SK-N-SH (cell line): ENCODE measurements around the gene OGFR. TPM values are rescaled to one million over a fixed set of nuclear protein-coding genes. Genes with fewer than 3 reads are reported as not detected.
A peak's percentile ranks its signal among the peaks of the same experiment; 100 is the strongest.

Experiments used
- CTCF ChIA-PET: fragments of 300-600, 350-600 bp; formaldehyde crosslinking; extraction: SDS; loops from one replicate; lab custom pipeline; 2021; lab: Yijun Ruan, JAX
- POLR2A ChIA-PET: fragments of 350-600 bp; sonication (Branson Sonifier 250); formaldehyde crosslinking; extraction: SDS; loops from one replicate; lab custom pipeline; 2020; ENCODE audit warnings: antibody characterized with exemption, inconsistent platforms; lab: Yijun Ruan, JAX
- DNase-seq: peaks from one replicate; pipeline ENCODE4 v3.0.0; 2012
- H2AFZ ChIP-seq: fragments of 200-600 bp; sonication (generic); 2 replicates; pipeline ENCODE4 v1.8.1; 2016; ENCODE audit warnings: antibody characterized with exemption, mild to moderate bottlenecking, low read depth
- H3F3A ChIP-seq: fragments of 200-600 bp; sonication (generic); replicated peaks from 2 replicates; pipeline ENCODE3; 2016; ENCODE audit warnings: antibody characterized with exemption, mild to moderate bottlenecking; ENCODE audit not compliant: insufficient read depth
- H3K27ac ChIP-seq, 2 experiments: fragments of 200-500 bp in 1 of 2; fragments of 200-600 bp in 1 of 2; sonication (Bioruptor generic) in 1 of 2; sonication (generic), shearing (Covaris generic) in 1 of 2; 2 replicates each; pipeline versions ENCODE4 v1.5.1 to v1.6.1; 2014 to 2016; ENCODE audit warnings: low read depth in 2 of 2, inconsistent platforms in 1 of 2, low read length in 1 of 2, mild to moderate bottlenecking in 1 of 2, mixed read lengths in 1 of 2
- H3K27me3 ChIP-seq: fragments of 200-600 bp; sonication (generic), shearing (Covaris generic); 2 replicates; pipeline ENCODE4 v1.6.1; 2016; ENCODE audit warnings: mixed run types; ENCODE audit not compliant: insufficient read depth
- H3K36me3 ChIP-seq, 2 experiments: fragments of 200-500 bp in 1 of 2; fragments of 200-600 bp in 1 of 2; sonication (Bioruptor generic) in 1 of 2; sonication (generic) in 1 of 2; replicated peaks in 1 of 2; 2 replicates each; pipeline versions ENCODE3 to v1.5.1; 2014 to 2016; ENCODE audit warnings: low read length in 1 of 2, mild to moderate bottlenecking in 1 of 2; ENCODE audit not compliant: insufficient read depth in 2 of 2, control insufficient read depth in 1 of 2
- H3K4me1 ChIP-seq, 2 experiments: fragments of 200-500 bp in 1 of 2; fragments of 200-600 bp in 1 of 2; sonication (Bioruptor generic) in 1 of 2; sonication (generic), shearing (Covaris generic) in 1 of 2; 2 replicates each; pipeline versions ENCODE4 v1.5.1 to v1.6.1; 2014 to 2016; ENCODE audit warnings: low read depth in 1 of 2, low read length in 1 of 2, mixed run types in 1 of 2; ENCODE audit not compliant: insufficient read depth in 2 of 2, control insufficient read depth in 1 of 2
- H3K4me2 ChIP-seq: fragments of 200-600 bp; sonication (generic), shearing (Covaris generic); 2 replicates; pipeline ENCODE4 v1.6.1; 2017; ENCODE audit warnings: mixed run types
- H3K4me3 ChIP-seq, 2 experiments: fragments of 200-500 bp in 1 of 2; fragments of 200-600 bp in 1 of 2; sonication (Bioruptor generic) in 1 of 2; sonication (generic), shearing (Covaris generic) in 1 of 2; 2 replicates each; pipeline versions ENCODE4 v1.5.1 to v1.8.1; 2014 to 2016; ENCODE audit warnings: low read depth in 2 of 2, inconsistent platforms in 1 of 2, low read length in 1 of 2, mild to moderate bottlenecking in 1 of 2, mixed read lengths in 1 of 2, moderate library complexity in 1 of 2
- H3K79me2 ChIP-seq: fragments of 200-600 bp; sonication (generic); 2 replicates; pipeline ENCODE4 v1.8.1; 2017; ENCODE audit warnings: mild to moderate bottlenecking; ENCODE audit not compliant: insufficient read depth
- H3K9ac ChIP-seq: fragments of 200-600 bp; sonication (generic); 2 replicates; pipeline ENCODE4 v1.6.1; 2017; ENCODE audit warnings: mixed run types
- H3K9me2 ChIP-seq: fragments of 200-600 bp; sonication (generic); 2 replicates; pipeline ENCODE4 v1.6.1; 2017; ENCODE audit warnings: mixed run types
- H3K9me3 ChIP-seq: fragments of 200-600 bp; sonication (generic); 2 replicates; pipeline ENCODE4 v1.6.1; 2017; ENCODE audit warnings: mixed run types, mild to moderate bottlenecking, moderate library complexity
- H4K20me1 ChIP-seq: fragments of 200-600 bp; sonication (generic); 2 replicates; pipeline ENCODE4 v1.6.1; 2017; ENCODE audit warnings: mild to moderate bottlenecking, mixed run types; ENCODE audit not compliant: insufficient read depth
- CHD2 ChIP-seq: fragments of 150-350 bp; IDR thresholded peaks from 2 replicates; pipeline ENCODE4 v1.6.1; 2018; ENCODE audit warnings: low read length; ENCODE audit not compliant: partially characterized antibody
- CTCF ChIP-seq: fragments of 200-600 bp; sonication (generic); IDR thresholded peaks from 2 replicates; pipeline ENCODE4 v1.6.1; 2017; ENCODE audit warnings: antibody characterized with exemption, mild to moderate bottlenecking, moderate library complexity
- ELF1 ChIP-seq: IDR thresholded peaks from 2 replicates; pipeline ENCODE4 v1.4.0; 2012
- EP300 ChIP-seq, 2 experiments: IDR thresholded peaks; 2 replicates each; pipeline versions ENCODE4 v1.4.0 to v1.6.1; 2012; ENCODE audit warnings: borderline replicate concordance in 1 of 2, low read depth in 1 of 2, low read length in 1 of 2
- FOXJ3 ChIP-seq: sonication (generic); formaldehyde crosslinking; IDR thresholded peaks from 2 replicates; pipeline ENCODE4 v1.5.1; 2020; ENCODE audit warnings: mild to moderate bottlenecking, missing genetic modification reagents
- FOXM1 ChIP-seq: IDR thresholded peaks from 2 replicates; pipeline ENCODE4 v1.4.0; 2012; ENCODE audit warnings: low read depth, mild to moderate bottlenecking
- GATA2 ChIP-seq: sonication (generic); formaldehyde crosslinking; IDR thresholded peaks from 2 replicates; pipeline ENCODE4 v1.5.0; 2020; ENCODE audit warnings: mild to moderate bottlenecking, missing genetic modification reagents
- MXI1 ChIP-seq: IDR thresholded peaks from 2 replicates; pipeline ENCODE4 v1.6.1; 2012; ENCODE audit warnings: mild to moderate bottlenecking, low read depth, low read length, improper control_type of control experiment
- NFIC ChIP-seq: IDR thresholded peaks from 2 replicates; pipeline ENCODE4 v1.4.0; 2012; ENCODE audit warnings: borderline replicate concordance
- POLR2AphosphoS5 ChIP-seq: IDR thresholded peaks from 2 replicates; pipeline ENCODE4 v1.6.1; 2012; ENCODE audit warnings: low read depth, low read length
- RFX5 ChIP-seq: IDR thresholded peaks from 2 replicates; pipeline ENCODE4 v1.6.1; 2012; ENCODE audit warnings: mild to moderate bottlenecking, improper control_type of control experiment, low read length
- SMC3 ChIP-seq: IDR thresholded peaks from 2 replicates; pipeline ENCODE4 v1.6.1; 2012; ENCODE audit warnings: low read depth, low read length, improper control_type of control experiment
- TCF12 ChIP-seq: IDR thresholded peaks from 2 replicates; pipeline ENCODE4 v1.4.0; 2012
- TEAD4 ChIP-seq: IDR thresholded peaks from 2 replicates; pipeline ENCODE4 v1.4.0; 2012; ENCODE audit warnings: mild to moderate bottlenecking, borderline replicate concordance; ENCODE audit not compliant: insufficient read depth
- USF1 ChIP-seq: IDR thresholded peaks from 2 replicates; pipeline ENCODE4 v1.4.0; 2012; ENCODE audit warnings: low read depth, borderline replicate concordance
- WGBS: methylation state at CpG from one replicate; pipeline ENCODE4 v1.1.6; 2017; ENCODE audit warnings: low lambda C conversion rate; 5-methylcytosine and 5-hydroxymethylcytosine counted together
- polyA plus RNA-seq, 3 experiments: library from polyadenylated mRNA; depleted of rRNA; stranded (reverse); fragments of >200 nt; gene quantifications; 2 replicates each; pipeline ENCODE4 v1.2.3, GENCODE V29; 2012
- TF ChIP-seq, protein P1 (sequence below): IDR thresholded peaks from 2 replicates; pipeline ENCODE4 v1.6.1; 2012; ENCODE audit warnings: mild to moderate bottlenecking, low read depth, low read length, moderate library complexity
- TF ChIP-seq, protein P2 (sequence below): fragments of 150-350 bp; IDR thresholded peaks from 2 replicates; pipeline ENCODE4 v1.6.1; 2017; ENCODE audit warnings: antibody characterized with exemption, low read length, low read depth, borderline replicate concordance

The OGFR gene
- polyA plus RNA-seq, 1 of the 3 experiments (the other 2 are of a cell fraction) = 60.8 TPM

GRCh38 chr20:62790075-62790474 lies 14.6 kb upstream of the OGFR start:
- POLR2A ChIA-PET = no interaction called here
- CTCF ChIA-PET = interaction anchor here (0.7 to 9.4 kb wide), 17 partner anchors 11 to 380 kb away, joined by 3 to 162 read pairs (median 17); no protein-coding TSS in a partner anchor

GRCh38 chr20:62791301-62792181 lies 13.1 kb upstream of the OGFR start:
- Histone ChIP-seq H3K4me1 (peaks cover 16 to 22% of the 10 kb centered on the region in 2 experiments; a peak in 3 of 4 replicates), H2AFZ (peak overlapping the region; percentile 76; the same call in 1 of the 2 replicates), H3K9ac (no peak overlapping the region), H3K79me2 (no peaks in the 10 kb centered on the region), H3F3A (peaks cover 30% of the 10 kb centered on the region), H3K9me3 (no peaks in the 10 kb centered on the region), H3K36me3 (no peaks in the 10 kb centered on the region), H4K20me1 (no peaks in the 10 kb centered on the region), H3K27me3 (no peaks in the 10 kb centered on the region), H3K4me3 (peak overlapping the region in 1 of 2 experiments; percentile 43; a peak in 1 of 4 replicates), H3K9me2 (no peaks in the 10 kb centered on the region), H3K27ac (peak overlapping the region in 1 of 2 experiments; percentile 7; a peak in 1 of 4 replicates), H3K4me2 (no peak overlapping the region)
- POLR2A ChIA-PET = interaction anchor here (0.6 kb wide), 1 partner anchor 117 kb away, joined by 3 read pairs; no protein-coding TSS in a partner anchor
- CTCF ChIA-PET = interaction anchor here (0.5 to 9.4 kb wide), 81 partner anchors 8 to 585 kb away, joined by 3 to 162 read pairs (median 5); partner anchors contain the start of genes NTSR1, OGFR, SLCO4A1 and TCFL5
- WGBS = 33% methylated on average over 23 of the region's 23 CpGs
- peak; percentile 86 for DNase-seq
- TF ChIP-seq POLR2AphosphoS5 (no peak), SMC3 (peak; percentile 98), GATA2 (CRISPR knock-in tag) (no peak), RFX5 (no peak), CHD2 (peak; percentile 64), USF1 (no peak)
- TF ChIP-seq, protein P1, sequence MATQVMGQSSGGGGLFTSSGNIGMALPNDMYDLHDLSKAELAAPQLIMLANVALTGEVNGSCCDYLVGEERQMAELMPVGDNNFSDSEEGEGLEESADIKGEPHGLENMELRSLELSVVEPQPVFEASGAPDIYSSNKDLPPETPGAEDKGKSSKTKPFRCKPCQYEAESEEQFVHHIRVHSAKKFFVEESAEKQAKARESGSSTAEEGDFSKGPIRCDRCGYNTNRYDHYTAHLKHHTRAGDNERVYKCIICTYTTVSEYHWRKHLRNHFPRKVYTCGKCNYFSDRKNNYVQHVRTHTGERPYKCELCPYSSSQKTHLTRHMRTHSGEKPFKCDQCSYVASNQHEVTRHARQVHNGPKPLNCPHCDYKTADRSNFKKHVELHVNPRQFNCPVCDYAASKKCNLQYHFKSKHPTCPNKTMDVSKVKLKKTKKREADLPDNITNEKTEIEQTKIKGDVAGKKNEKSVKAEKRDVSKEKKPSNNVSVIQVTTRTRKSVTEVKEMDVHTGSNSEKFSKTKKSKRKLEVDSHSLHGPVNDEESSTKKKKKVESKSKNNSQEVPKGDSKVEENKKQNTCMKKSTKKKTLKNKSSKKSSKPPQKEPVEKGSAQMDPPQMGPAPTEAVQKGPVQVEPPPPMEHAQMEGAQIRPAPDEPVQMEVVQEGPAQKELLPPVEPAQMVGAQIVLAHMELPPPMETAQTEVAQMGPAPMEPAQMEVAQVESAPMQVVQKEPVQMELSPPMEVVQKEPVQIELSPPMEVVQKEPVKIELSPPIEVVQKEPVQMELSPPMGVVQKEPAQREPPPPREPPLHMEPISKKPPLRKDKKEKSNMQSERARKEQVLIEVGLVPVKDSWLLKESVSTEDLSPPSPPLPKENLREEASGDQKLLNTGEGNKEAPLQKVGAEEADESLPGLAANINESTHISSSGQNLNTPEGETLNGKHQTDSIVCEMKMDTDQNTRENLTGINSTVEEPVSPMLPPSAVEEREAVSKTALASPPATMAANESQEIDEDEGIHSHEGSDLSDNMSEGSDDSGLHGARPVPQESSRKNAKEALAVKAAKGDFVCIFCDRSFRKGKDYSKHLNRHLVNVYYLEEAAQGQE = no peak

More at GRCh38 chr20:62790075-62790474, 14.6 kb upstream of the OGFR start:
- Histone ChIP-seq H3K9me3 (no peaks in the 10 kb centered on the region), H3K4me1 (peaks cover 16 to 33% of the 10 kb centered on the region in 2 experiments; a peak in 3 of 4 replicates), H3K9me2 (no peaks in the 10 kb centered on the region), H3K27ac (no peak overlapping the region), H4K20me1 (no peaks in the 10 kb centered on the region), H3K9ac (no peak overlapping the region), H3K79me2 (no peaks in the 10 kb centered on the region), H3K27me3 (no peaks in the 10 kb centered on the region), H3K4me2 (no peak overlapping the region), H2AFZ (no peak overlapping the region), H3F3A (peaks cover 21% of the 10 kb centered on the region), H3K4me3 (no peak overlapping the region), H3K36me3 (no peaks in the 10 kb centered on the region)
- 91% methylated on average over 8 of the region's 12 CpGs for WGBS
- no peak for DNase-seq
- TF ChIP-seq FOXJ3 (CRISPR knock-in tag) (no peak), ELF1 (no peak), EP300 (IDR thresholded peaks at IDR 0.05; ENCODE audit: borderline replicate concordance in 1 of 2, low read depth in 1 of 2, low read length in 1 of 2) (no peak), TEAD4 (no peak), NFIC (no peak), FOXM1 (no peak), CTCF (no peak), MXI1 (no peak), TCF12 (no peak), CHD2 (no peak)
- TF ChIP-seq, protein P2, sequence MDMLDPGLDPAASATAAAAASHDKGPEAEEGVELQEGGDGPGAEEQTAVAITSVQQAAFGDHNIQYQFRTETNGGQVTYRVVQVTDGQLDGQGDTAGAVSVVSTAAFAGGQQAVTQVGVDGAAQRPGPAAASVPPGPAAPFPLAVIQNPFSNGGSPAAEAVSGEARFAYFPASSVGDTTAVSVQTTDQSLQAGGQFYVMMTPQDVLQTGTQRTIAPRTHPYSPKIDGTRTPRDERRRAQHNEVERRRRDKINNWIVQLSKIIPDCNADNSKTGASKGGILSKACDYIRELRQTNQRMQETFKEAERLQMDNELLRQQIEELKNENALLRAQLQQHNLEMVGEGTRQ = no peak
